Large intestine (tissue), 3 donors: Measurements from ENCODE around the gene PUM2. TPM values are rescaled to one million over a fixed set of nuclear protein-coding genes. Genes with fewer than 3 reads are reported as not detected.
A peak's percentile ranks its signal among the peaks of the same experiment; 100 is the strongest.
"Not testable (repeated sequence)": the region's sequence is repeated elsewhere in the genome, so short reads cannot be mapped to it uniquely, and the experiment has no call there.

Experiments
- DNase-seq, 2 donors: peaks; one replicate each; pipeline versions ENCODE4 v3.0.0 to v3.0.0-alpha.2; 2013
- H3K27ac ChIP-seq: one replicate; pipeline ENCODE4 v1.5.1; 2013; ENCODE audit warnings: low read length
- H3K27me3 ChIP-seq: 2 replicates; pipeline ENCODE4 v1.6.1; 2013; ENCODE audit warnings: low read length; ENCODE audit not compliant: control insufficient read depth, insufficient read depth
- H3K36me3 ChIP-seq: 2 replicates; pipeline ENCODE4 v1.6.1; 2013; ENCODE audit warnings: low read length; ENCODE audit not compliant: control insufficient read depth, insufficient read depth
- H3K4me1 ChIP-seq: one replicate; pipeline ENCODE4 v1.6.1; 2013; ENCODE audit warnings: low read length; ENCODE audit not compliant: control insufficient read depth, insufficient read depth
- H3K4me3 ChIP-seq: one replicate; pipeline ENCODE4 v1.5.1; 2013; ENCODE audit warnings: low read length
- H3K9me3 ChIP-seq: one replicate; pipeline ENCODE4 v1.6.1; 2013; ENCODE audit warnings: mild to moderate bottlenecking, low read depth, low read length, moderate library complexity; ENCODE audit not compliant: control insufficient read depth
- WGBS: methylation state at CpG from one replicate; pipeline ENCODE4 v1.1.5; 2013; ENCODE audit warnings: low lambda C conversion rate; ENCODE audit not compliant: insufficient coverage; 5-methylcytosine and 5-hydroxymethylcytosine counted together
- polyA plus RNA-seq: library from polyadenylated mRNA; unstranded; fragments of 120-200 nt; gene quantifications from one replicate; pipeline ENCODE4 v1.2.1, GENCODE V29; 2013

The PUM2 gene
- polyA plus RNA-seq, 1 donor = 86.9 TPM

DNA sequence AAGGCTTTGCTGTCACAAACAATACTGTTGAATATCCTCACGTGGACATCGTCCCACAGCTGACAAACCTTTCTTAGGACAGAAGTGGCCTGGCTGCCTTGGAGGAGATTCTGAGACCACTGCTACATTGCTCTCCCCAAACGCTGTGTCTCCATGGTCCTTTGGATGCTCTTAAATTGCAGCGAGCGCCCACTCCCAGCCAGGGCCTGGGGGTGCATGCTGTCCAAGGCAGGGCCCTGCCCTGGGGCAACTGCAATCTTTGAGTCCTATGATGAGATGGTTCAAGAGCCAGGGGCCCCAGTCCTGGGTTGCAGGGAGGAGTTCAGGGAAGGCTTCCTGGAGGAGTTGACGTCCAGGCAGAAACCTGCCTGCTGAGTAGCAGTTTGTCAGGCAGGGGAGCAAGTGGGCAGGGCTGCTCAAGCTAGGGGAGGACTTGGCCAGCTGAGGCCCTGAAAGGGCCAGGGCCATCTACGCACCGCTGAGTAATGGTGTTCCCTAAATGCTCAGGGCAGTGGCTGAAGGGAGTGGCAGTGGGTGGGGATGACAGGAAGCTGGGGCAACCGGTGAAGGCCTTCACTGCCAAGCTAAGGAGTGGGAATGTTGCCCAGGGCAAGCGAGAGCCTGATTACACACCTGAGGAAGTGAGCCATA is 114.9 kb downstream of the PUM2 start:
- Histone ChIP-seq H3K4me3 (no peak overlapping the region), H3K27me3 (no peaks in the 10 kb centered on the region), H3K27ac (no peak overlapping the region), H3K9me3 (no peaks in the 10 kb centered on the region), H3K36me3 (no peaks in the 10 kb centered on the region), H3K4me1 (peaks cover 2% of the 10 kb centered on the region)
- DNase-seq = no peak
- WGBS = no CpG with 5 or more reads among the region's 10 CpGs

DNA sequence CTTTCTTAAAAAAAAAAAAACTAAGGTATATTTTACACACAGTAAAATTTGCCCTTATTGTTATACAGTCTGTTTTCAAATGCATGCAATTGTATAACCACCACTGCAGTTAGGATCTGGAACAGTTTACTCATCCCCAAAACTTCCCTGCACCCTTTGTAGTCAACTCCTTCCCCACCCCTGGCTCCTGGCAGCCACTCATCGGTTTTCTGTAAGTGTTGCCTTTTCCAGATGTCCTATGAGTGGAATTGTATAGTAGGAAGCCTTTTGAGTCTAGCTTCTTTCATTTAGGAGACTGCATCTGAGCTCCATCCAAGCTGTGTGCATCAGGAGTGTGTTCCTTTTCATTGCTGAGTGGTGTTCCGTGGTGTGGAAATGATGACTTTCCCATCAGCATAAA is 116.0 kb downstream of the PUM2 start:
- no CpG with 5 or more reads among the region's 2 CpGs for WGBS
- not testable (repeated sequence) for DNase-seq, H3K27me3 ChIP-seq, H3K27ac ChIP-seq, H3K9me3 ChIP-seq, H3K4me3 ChIP-seq, H3K36me3 ChIP-seq, H3K4me1 ChIP-seq

DNA sequence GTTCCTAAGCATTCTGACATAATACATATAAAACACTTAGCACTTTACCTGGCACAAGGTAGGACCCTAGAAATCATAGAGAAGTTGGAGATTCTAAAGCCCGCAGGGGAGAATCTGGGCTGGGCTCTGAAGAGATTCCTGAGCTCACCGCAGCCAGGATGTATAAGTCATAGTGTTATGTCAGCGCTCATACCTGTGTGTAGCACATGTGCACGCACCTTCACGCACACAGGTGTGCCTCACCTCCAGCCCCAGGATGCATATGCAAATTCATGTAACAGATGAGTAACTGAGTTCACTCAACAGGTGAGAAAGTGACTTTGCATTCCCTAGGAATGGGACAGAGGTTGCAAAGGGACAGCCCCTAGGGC is 117.8 kb downstream of the PUM2 start:
- H3K27me3 ChIP-seq = no peaks in the 10 kb centered on the region
- H3K4me3 ChIP-seq = no peak overlapping the region
- no peak for DNase-seq
- no peaks in the 10 kb centered on the region for H3K9me3 ChIP-seq
- no CpG with 5 or more reads among the region's 5 CpGs for WGBS
- no peak overlapping the region for H3K27ac ChIP-seq
- H3K4me1 ChIP-seq = peaks cover 2% of the 10 kb centered on the region
- H3K36me3 ChIP-seq = no peaks in the 10 kb centered on the region

DNA sequence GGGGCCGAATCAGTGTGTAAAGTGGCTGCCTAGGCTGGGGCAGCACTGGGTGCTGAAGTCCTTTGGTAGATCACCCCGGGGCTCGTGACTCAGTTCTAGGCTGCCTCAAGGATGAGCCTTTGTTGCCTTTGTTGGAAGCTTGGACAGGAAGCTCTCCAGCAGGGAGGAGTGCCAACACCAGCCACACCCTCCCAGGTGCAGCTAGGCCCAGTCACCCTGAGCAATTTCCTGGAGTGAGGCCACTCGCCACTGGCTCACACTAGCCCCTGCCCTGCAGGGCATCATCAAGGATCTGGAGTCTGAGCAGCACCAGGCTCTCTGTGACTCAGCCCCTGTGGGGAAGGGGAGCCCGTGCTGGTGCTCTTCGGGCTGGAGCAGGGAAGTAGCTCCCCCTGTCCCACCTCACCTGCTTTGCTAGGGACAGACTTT is 119.0 kb downstream of the PUM2 start:
- H3K27ac ChIP-seq = no peak overlapping the region
- H3K4me1 ChIP-seq = peaks cover 2% of the 10 kb centered on the region

DNA sequence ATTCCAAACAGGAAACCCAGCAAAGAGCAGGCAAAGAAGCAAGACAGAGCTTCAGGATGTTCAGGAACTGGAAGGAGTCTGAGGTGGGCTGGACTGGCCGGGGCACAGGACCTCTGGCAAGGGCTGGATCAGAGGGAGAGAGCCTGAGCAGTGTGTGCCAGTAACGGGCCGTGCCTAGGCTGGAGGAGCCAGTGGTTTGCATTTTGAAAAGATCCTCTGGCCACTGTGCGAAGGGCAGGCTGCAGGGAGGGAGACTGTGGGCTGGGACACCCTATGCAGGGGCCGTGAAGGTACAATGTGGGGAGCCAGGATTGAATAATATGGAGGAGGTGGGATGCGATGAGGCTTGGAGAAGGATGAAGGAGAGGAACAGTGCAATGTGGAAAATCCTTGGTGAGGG is 119.5 kb downstream of the PUM2 start:
- no peak for DNase-seq
- no peak overlapping the region for H3K4me3 ChIP-seq
- H3K9me3 ChIP-seq = peaks cover 3% of the 10 kb centered on the region
- H3K27ac ChIP-seq = no peak overlapping the region
- H3K36me3 ChIP-seq = no peaks in the 10 kb centered on the region
- H3K27me3 ChIP-seq = no peaks in the 10 kb centered on the region
- H3K4me1 ChIP-seq = peaks cover 6% of the 10 kb centered on the region
- 100% methylated on average over 1 of the region's 6 CpGs for WGBS

More for the DNA sequence above, 119.0 kb downstream of the PUM2 start:
- peak in 1 of 2 donors; percentile 75 for DNase-seq
- H3K4me3 ChIP-seq = no peak overlapping the region
- no peaks in the 10 kb centered on the region for H3K27me3 ChIP-seq
- no peaks in the 10 kb centered on the region for H3K9me3 ChIP-seq
- WGBS = no CpG with 5 or more reads among the region's 6 CpGs
- no peaks in the 10 kb centered on the region for H3K36me3 ChIP-seq

DNA sequence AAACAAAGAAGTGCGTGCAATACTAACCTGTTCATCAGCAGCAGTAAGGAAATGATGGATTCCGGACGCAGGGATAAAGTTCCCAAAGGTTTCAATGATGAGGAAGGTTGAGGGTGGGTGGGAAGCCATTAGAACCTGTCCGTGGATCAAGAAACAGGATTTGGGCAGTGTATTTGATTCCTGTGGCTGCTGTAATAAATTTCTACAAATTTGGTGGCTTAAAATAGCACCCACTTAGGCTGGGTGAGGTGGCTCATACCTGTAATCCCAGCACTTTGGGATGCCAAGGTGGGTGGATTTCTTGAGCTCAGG is 120.6 kb downstream of the PUM2 start:
- no peaks in the 10 kb centered on the region for H3K27me3 ChIP-seq
- no peak overlapping the region for H3K4me3 ChIP-seq
- H3K9me3 ChIP-seq = peaks cover 3% of the 10 kb centered on the region
- peaks cover 13% of the 10 kb centered on the region for H3K4me1 ChIP-seq
- whole genome bisulfite sequencing = 89% methylated on average over 3 of the region's 4 CpGs
- H3K27ac ChIP-seq = no peak overlapping the region
- H3K36me3 ChIP-seq = no peaks in the 10 kb centered on the region
- no peak for DNase-seq

DNA sequence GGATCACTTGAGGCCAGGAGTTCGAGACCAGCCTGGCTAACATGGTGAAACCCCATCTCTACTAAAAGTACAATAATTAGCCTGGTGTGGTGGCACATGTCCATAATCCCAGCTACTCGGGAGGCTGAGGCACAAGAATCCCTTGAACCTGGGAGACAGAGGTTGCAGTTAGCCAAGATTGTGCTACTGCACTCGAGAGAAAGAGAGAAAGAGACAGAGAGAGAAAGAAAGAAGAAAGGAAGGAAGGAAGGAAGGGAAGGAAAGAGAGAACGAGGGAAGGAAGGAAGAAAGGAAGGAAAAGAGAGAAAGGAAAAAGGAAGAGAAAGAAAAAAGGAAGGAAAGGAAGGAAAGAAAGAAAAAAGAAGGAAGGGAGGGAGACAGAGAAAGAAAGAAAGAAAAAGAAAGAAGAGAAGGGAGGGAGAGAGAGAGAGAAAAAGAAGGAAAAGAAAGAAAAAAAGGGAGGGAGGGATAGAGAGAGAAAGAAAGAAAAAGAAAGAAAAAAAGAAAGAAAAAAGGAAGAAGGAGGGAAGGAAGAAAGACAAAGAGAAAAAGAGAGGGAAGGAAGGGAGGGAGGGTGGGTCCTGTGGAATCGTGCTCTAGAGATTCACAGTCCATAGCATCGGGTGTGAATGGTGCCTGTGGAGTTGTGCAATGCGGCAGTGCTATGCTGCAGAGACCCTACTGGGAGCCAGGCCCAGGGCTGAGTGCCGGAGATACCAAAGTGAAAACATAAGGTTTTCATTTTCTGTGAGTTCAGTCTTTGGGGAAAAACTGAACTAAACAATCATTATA is 121.1 kb downstream of the PUM2 start:
- Histone ChIP-seq H3K4me3 (no peak overlapping the region), H3K27ac (no peak overlapping the region), H3K36me3 (no peaks in the 10 kb centered on the region), H3K9me3 (peaks cover 3% of the 10 kb centered on the region), H3K27me3 (no peaks in the 10 kb centered on the region), H3K4me1 (peaks cover 13% of the 10 kb centered on the region)
- 97% methylated on average over 3 of the region's 8 CpGs for WGBS
- no peak for DNase-seq

DNA sequence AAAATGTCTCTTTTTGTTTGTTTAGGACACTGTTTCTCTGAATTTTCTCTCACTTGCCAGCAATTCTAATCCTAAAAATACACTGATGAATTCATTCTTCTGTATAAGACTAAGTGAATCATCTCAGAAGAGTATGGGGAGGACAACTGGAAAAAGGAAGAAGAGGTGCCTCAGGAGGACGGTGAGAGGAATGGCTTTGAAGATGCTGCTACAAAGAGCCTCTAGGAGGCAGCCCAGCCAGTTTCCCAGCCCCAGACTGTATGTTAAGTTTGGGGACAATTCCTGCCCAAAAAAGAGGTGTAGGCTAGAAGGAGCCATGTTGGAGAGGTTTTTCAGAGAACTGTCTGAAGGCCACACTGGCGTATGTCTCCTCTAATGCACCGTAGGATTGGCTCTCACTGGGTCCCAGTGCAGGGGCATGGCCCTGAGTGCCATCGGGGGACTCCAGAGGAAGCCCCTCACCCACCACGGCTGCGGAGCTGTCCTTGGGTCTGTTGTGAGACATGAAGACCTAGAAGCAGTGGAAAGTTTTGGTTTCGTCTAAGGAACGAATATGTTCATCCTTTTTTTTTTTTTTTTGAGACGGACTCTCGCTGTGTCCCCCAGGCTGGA is 122.6 kb downstream of the PUM2 start:
- H3K4me3 ChIP-seq = no peak overlapping the region
- DNase-seq = no peak
- peaks cover 3% of the 10 kb centered on the region for H3K9me3 ChIP-seq
- no CpG with 5 or more reads among the region's 10 CpGs for WGBS
- no peak overlapping the region for H3K27ac ChIP-seq
- no peaks in the 10 kb centered on the region for H3K36me3 ChIP-seq
- H3K4me1 ChIP-seq = peaks cover 15% of the 10 kb centered on the region
- no peaks in the 10 kb centered on the region for H3K27me3 ChIP-seq

DNA sequence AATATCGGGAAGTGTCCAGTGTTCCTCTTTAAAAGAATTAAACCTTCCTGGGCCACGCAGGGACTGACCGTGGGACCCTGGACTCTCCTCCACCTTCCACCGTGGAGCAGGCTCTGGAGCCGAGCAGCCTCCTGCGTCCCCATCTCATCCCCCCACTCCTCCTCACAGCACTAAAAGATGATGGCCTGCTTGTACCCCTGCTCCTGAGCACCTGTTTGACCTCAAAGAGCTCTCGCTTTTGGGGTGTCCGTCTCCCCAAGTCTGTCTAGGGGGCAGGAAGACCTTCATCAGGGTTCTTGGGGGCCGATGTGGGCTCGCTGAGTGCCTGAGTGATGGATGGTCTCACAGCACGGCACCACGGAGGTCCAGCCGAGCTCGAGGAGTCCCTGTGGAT is 124.5 kb downstream of the PUM2 start:
- no peaks in the 10 kb centered on the region for H3K27me3 ChIP-seq
- H3K27ac ChIP-seq = peak overlapping the region; percentile 92
- H3K4me3 ChIP-seq = no peak overlapping the region
- peaks cover 3% of the 10 kb centered on the region for H3K9me3 ChIP-seq
- peaks cover 30% of the 10 kb centered on the region for H3K4me1 ChIP-seq
- WGBS = no CpG with 5 or more reads among the region's 14 CpGs
- DNase-seq = no peak
- no peaks in the 10 kb centered on the region for H3K36me3 ChIP-seq

DNA sequence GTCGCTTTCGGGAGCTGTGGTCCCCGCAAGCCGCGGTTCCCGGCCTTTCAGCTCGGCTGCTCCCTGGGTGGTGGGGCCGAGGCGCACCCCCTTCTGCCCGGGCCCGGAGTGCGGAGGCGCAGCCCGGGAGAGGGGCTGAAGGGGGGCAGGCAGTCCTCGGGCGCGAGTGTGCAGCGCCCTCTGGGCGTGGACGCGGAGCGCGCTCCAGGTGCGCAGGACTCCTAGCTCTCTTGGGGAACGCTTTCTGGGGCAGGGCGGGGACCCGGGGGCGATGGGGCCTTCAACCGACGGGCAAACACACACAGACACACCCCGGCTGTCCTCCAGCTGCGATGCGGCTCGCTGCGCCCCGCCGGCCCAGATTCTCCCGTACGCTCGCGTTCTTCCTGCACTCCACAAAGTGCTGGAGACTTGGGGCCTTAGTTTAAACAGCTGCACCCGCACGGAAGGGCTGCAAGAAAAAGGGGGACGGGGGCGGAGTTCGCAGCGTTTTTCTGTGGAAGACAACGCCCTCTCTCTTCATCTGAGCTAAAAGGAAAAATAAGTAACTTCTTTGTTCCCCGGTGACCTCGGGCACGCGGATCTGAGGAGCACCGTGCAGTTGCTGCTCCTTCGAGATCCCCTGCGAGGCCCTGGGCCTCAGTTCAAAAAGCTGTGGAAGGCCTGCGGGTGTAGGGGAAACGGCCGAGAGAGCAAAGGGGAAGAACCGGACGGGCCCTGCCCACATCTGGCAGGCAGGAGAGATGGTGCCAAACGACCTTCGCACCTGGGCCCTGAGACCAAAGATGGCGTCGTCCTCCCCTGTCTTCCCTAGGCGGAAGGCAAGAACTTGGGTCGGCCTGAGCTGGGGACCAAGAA is 125.1 kb downstream of the PUM2 start:
- Histone ChIP-seq H3K9me3 (peaks cover 3% of the 10 kb centered on the region), H3K4me3 (peak overlapping the region; percentile 58), H3K36me3 (no peaks in the 10 kb centered on the region), H3K27ac (peak overlapping the region; percentile 92), H3K4me1 (peaks cover 37% of the 10 kb centered on the region), H3K27me3 (no peaks in the 10 kb centered on the region)
- peak; percentile 88 to 95 for DNase-seq
- WGBS = no CpG with 5 or more reads among the region's 66 CpGs
